Gastrocnemius medialis (tissue), 4 donors: ENCODE data around the gene SUCLG2. TPM values are rescaled to one million over a fixed set of nuclear protein-coding genes. Genes with fewer than 3 reads are reported as not detected.

Experiments
- ATAC-seq, 2 donors: fragments of 150-250 bp; one replicate each; pipeline ENCODE4 v1.9.1; 2016
- DNase-seq, 2 donors: peaks; one replicate each; pipeline ENCODE4 v3.0.0-alpha.2; 2019
- H3K27ac ChIP-seq, 4 donors: fragments of 200-600 bp; sonication (generic); 1 replicate in 1 of 4; 2 replicates in 3 of 4; pipeline ENCODE4 v1.5.1; 2016 to 2018; ENCODE audit warnings: mild to moderate bottlenecking in 2 of 4, moderate library complexity in 1 of 4
- H3K27me3 ChIP-seq, 3 donors: fragments of 200-600 bp; sonication (generic) in 2 of 3; 1 replicate in 1 of 3; 2 replicates in 2 of 3; pipeline versions ENCODE4 v1.5.1 to v1.6.0; 2016 to 2019; ENCODE audit warnings: mild to moderate bottlenecking in 1 of 3, moderate library complexity in 1 of 3
- H3K36me3 ChIP-seq, 2 donors: fragments of 200-600 bp; sonication (generic) in 1 of 2; one replicate each; pipeline ENCODE4 v1.5.1; 2017 to 2018
- H3K4me1 ChIP-seq, 2 donors: fragments of 200-600 bp; sonication (generic) in 1 of 2; one replicate each; pipeline ENCODE4 v1.5.1; 2016 to 2017; ENCODE audit warnings: mild to moderate bottlenecking in 2 of 2
- H3K4me3 ChIP-seq, 4 donors: fragments of 200-600 bp; sonication (generic) in 3 of 4; 1 replicate in 1 of 4; 2 replicates in 3 of 4; pipeline ENCODE4 v1.5.1; 2016 to 2019; ENCODE audit warnings: mild to moderate bottlenecking in 2 of 4
- H3K9me3 ChIP-seq, 3 donors: fragments of 200-600 bp; sonication (generic) in 2 of 3; 1 replicate in 1 of 3; 2 replicates in 2 of 3; pipeline ENCODE4 v1.5.1; 2016 to 2019
- POLR2A ChIP-seq, 2 donors: fragments of 450-650 bp; IDR thresholded peaks; one replicate each; pipeline ENCODE4 v1.6.1; 2017; ENCODE audit warnings: antibody characterized with exemption in 2 of 2, mild to moderate bottlenecking in 2 of 2, moderate library complexity in 2 of 2
- in situ Hi-C, 4 donors: fragments of 200-750 bp; cut with MboI; loops; one replicate each; pipeline versions ENCODE4 v1.15.0 to v1.8.0; 2017; ENCODE audit warnings: low sequenced_read_pairs in 4 of 4
- intact Hi-C: fragments of 100-400 bp; cut with DNase I; formaldehyde crosslinking; loops from one replicate; pipeline ENCODE4 v1.15.1; 2023; ENCODE audit warnings: low total_unique reads
- total RNA-seq, 4 donors: library from RNA; depleted of rRNA; stranded (reverse); fragments of >200 nt; gene quantifications; one replicate each; pipeline versions ENCODE4 v1.1.0 to v1.2.3, GENCODE V29; 2016
- TF ChIP-seq, protein P1 (sequence below), 5 experiments: fragments of 450-650 bp in 3 of 5; fragments of 200-600 bp in 2 of 5; sonication (generic) in 2 of 5; IDR thresholded peaks in 4 of 5; conservative IDR thresholded peaks in 1 of 5; 1 replicate in 4 of 5; 2 replicates in 1 of 5; pipeline ENCODE4 v1.5.1; 2016 to 2019; ENCODE audit warnings: antibody characterized with exemption in 5 of 5, mild to moderate bottlenecking in 3 of 5, moderate library complexity in 3 of 5

SUCLG2 gene
- total RNA-seq, 4 donors from 2014 or later = 64.3 to 106 (median 73.2) TPM

DNA sequence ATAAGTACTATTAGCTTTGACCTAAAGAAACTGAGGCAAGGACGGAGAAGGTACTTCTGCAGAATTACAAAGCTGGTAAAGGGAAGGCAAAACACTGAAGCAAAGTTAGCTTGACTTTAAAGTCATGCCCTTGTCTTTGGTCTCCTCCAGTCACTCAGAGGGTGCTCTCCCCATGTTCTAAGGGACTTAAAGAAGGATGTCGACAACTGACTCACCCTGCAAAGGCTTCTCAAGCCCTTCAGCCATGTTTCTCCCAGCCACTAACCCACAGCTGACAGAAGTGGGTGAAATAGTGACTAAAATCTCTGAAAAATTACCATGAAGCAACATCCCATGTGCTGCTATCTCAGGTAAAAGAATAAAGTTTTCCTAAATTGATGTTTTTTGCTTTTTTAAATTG is 46.4 kb downstream of the SUCLG2 start:
- DNase-seq (no peak), ATAC-seq (no peak)
- Histone ChIP-seq H3K4me1 (no peaks in the 10 kb centered on the region), H3K4me3 (no peak overlapping the region), H3K27ac (no peak overlapping the region), H3K27me3 (no peaks in the 10 kb centered on the region), H3K9me3 (no peaks in the 10 kb centered on the region), H3K36me3 (peaks cover 4 to 47% of the 10 kb centered on the region in 2 donors)
- TF ChIP-seq POLR2A (IDR thresholded peaks at IDR 0.05) = no peak
- TF ChIP-seq, protein P1, sequence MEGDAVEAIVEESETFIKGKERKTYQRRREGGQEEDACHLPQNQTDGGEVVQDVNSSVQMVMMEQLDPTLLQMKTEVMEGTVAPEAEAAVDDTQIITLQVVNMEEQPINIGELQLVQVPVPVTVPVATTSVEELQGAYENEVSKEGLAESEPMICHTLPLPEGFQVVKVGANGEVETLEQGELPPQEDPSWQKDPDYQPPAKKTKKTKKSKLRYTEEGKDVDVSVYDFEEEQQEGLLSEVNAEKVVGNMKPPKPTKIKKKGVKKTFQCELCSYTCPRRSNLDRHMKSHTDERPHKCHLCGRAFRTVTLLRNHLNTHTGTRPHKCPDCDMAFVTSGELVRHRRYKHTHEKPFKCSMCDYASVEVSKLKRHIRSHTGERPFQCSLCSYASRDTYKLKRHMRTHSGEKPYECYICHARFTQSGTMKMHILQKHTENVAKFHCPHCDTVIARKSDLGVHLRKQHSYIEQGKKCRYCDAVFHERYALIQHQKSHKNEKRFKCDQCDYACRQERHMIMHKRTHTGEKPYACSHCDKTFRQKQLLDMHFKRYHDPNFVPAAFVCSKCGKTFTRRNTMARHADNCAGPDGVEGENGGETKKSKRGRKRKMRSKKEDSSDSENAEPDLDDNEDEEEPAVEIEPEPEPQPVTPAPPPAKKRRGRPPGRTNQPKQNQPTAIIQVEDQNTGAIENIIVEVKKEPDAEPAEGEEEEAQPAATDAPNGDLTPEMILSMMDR (IDR thresholded peaks at IDR 0.05 in 4 of 5, conservative IDR thresholded peaks at IDR 0.05 in 1 of 5) = no peak
- in situ Hi-C loops (no loop called here), intact Hi-C loops (no loop called here)

DNA sequence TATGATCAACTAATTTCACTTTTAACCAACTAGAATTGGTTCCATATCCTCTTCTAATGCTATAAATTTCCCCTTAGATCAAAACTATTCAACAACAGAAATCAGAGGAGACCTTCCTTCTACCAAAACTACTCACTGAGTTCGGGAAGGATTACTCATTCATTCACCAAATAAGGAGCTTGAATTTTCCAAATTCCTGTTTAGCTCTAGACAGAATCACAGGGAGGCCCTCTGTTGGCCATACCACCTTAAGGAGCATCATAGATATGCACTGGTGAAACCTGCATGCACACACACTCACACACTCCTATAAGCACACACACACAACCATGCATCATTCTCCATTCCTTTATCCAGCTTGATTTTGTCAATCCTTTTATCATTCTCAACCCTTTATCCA is 49.0 kb downstream of the SUCLG2 start:
- no peaks in the 10 kb centered on the region for H3K9me3 ChIP-seq
- in situ Hi-C loops (no loop called here), intact Hi-C loops (no loop called here)
- H3K27me3 ChIP-seq = no peaks in the 10 kb centered on the region
- H3K36me3 ChIP-seq = peaks cover 4 to 47% of the 10 kb centered on the region in 2 donors
- peaks cover 0 to 9% of the 10 kb centered on the region in 2 donors for H3K4me1 ChIP-seq
- DNase-seq (no peak), ATAC-seq (no peak)
- no peak for TF ChIP-seq POLR2A (IDR thresholded peaks at IDR 0.05)
- TF ChIP-seq, protein P1 (IDR thresholded peaks at IDR 0.05 in 4 of 5, conservative IDR thresholded peaks at IDR 0.05 in 1 of 5) = no peak
- H3K27ac ChIP-seq = no peak overlapping the region
- H3K4me3 ChIP-seq = no peak overlapping the region

DNA sequence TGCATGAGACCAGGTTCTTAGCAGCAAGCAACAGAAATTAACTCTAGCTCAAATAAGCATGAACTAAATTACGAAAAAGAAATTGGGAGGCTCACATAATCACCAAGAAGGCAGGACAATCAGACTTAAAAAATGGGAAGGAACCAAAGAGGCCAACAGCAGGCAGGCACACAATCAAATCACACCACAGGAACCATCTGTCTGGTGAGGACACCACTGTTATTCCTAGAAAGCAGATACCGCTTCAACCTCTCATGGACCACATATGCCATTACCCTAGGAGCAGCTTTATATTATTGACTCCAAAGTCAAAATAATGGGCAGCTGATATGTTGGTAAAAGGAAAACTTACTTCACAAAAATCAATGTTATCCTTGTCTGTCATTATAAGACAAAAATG is 51.6 kb downstream of the SUCLG2 start:
- in situ Hi-C loops = no loop called here
- no peak for TF ChIP-seq POLR2A (IDR thresholded peaks at IDR 0.05)
- TF ChIP-seq, protein P1 (IDR thresholded peaks at IDR 0.05 in 4 of 5, conservative IDR thresholded peaks at IDR 0.05 in 1 of 5) = no peak
- intact Hi-C loops = no loop called here

DNA sequence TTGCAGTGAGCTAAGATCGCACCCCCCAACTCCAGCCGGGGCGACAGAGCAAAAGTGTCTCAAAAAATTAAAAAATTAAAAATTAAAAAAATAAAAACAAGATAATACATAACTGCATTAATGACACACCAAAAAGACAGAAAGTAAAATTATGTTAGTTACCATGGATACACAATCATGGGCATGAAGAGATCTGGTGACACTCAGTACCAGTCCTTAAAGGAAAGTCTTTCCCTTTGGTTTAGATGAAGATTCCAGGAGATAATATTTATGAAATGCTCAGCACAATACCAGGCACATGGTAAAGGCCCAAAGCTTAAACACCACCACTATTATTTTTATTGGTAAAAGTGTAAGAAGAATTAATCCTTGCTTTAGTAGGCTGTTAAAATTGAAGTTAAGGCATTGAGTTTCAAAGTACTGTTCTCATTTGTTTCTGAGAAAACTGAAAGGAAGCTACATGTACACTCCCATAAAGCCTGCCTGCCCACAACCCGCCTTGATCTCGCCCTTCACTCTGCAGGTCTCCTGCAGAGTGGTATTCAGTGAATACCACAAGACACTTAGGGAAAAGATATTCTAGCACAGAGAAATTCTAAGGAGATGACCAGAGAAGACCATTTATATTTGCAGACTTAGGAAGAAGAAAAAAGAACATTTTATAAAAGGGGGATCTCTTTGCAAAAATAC is 52.3 kb downstream of the SUCLG2 start:
- no peak for ATAC-seq
- Histone ChIP-seq H3K27me3 (no peaks in the 10 kb centered on the region), H3K4me1 (peaks cover 0 to 9% of the 10 kb centered on the region in 2 donors), H3K27ac (no peak overlapping the region), H3K36me3 (peaks cover 2 to 19% of the 10 kb centered on the region in 2 donors), H3K4me3 (no peak overlapping the region), H3K9me3 (no peaks in the 10 kb centered on the region)
- DNase-seq = no peak
- no peak for TF ChIP-seq POLR2A (IDR thresholded peaks at IDR 0.05)
- TF ChIP-seq, protein P1 (IDR thresholded peaks at IDR 0.05 in 4 of 5, conservative IDR thresholded peaks at IDR 0.05 in 1 of 5) = no peak
- in situ Hi-C loops = no loop called here
- intact Hi-C loops = no loop called here

More for the DNA sequence above, 51.6 kb downstream of the SUCLG2 start:
- no peak for ATAC-seq
- H3K9me3 ChIP-seq = no peaks in the 10 kb centered on the region
- peaks cover 3 to 27% of the 10 kb centered on the region in 2 donors for H3K36me3 ChIP-seq
- H3K27ac ChIP-seq = no peak overlapping the region
- H3K4me1 ChIP-seq = peaks cover 0 to 9% of the 10 kb centered on the region in 2 donors
- DNase-seq = no peak
- H3K4me3 ChIP-seq = no peak overlapping the region
- H3K27me3 ChIP-seq = no peaks in the 10 kb centered on the region
